Nasal cavity respiratory epithelium epithelial cell of viscerocranial mucosa (primary cell): ENCODE measurements around the gene MRPS26. TPM values are rescaled to one million over a fixed set of nuclear protein-coding genes. Genes with fewer than 3 reads are reported as not detected.

Experiments used
- total RNA-seq: library from RNA; depleted of rRNA; stranded (reverse); fragments of >200 nt; gene quantifications from 2 replicates; pipeline ENCODE4 v1.2.3, GENCODE V29; 2014

MRPS26 gene
- total RNA-seq, result 46.5 and 72.8 TPM in 2 replicates

DNA sequence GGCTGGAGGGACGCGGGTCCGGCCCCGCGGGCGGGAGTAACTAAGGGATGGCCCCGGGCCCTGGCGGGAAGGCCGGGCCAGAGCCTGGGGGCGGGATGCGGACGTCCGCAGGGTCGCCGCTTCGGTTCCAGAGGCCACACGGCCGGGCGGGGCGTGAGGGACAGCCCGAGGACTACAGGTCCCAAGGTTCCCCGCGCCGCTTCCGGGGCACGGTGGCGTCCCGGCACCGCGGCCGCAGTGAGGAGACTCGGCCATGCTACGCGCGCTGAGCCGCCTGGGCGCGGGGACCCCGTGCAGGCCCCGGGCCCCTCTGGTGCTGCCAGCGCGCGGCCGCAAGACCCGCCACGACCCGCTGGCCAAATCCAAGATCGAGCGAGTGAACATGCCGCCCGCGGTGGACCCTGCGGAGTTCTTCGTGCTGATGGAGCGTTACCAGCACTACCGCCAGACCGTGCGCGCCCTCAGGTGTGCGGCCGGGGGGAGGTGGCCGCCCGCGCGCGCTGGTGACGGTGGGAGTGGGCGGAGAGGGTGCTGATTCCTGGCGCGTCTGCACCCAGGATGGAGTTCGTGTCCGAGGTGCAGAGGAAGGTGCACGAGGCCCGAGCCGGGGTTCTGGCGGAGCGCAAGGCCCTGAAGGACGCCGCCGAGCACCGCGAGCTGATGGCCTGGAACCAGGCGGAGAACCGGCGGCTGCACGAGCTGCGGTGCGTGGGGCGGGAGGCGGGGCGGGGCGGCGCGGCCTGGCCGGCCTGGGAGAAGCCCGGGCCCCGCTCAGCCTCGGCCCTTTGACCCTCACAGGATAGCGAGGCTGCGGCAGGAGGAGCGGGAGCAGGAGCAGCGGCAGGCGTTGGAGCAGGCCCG lies at the start of gene MRPS26:
TSS of gene MRPS26 (plus strand) at position 237 of the 861 bp plus-strand sequence. CDS start at position 254, 17 bp downstream.

DNA sequence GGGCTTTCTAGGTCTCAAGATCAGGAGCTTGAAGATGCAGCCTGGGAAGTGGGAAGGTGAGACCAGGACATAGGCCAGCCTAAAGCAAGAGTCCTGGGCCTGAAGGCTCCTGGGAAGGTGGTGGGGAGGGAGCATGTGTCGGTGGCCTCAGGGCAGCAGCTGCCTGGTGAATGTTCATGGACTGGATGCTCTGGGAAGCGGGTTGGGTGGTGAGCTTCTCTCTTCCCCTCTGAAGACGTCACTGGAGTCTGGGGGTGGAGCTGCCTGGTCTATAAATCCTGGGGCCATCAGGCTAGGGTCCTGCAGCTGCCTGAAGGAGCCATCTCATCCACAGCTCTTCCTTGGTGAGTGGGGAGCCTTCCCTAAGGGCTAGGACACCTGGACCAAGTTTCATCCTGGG lies 2.5 kb upstream of the MRPS26 start, which contains the start of gene GNRH2:
TSS of gene GNRH2 (plus strand) at position 301 of the 400 bp plus-strand sequence. CDS start 793 bp downstream, outside the sequence.

DNA sequence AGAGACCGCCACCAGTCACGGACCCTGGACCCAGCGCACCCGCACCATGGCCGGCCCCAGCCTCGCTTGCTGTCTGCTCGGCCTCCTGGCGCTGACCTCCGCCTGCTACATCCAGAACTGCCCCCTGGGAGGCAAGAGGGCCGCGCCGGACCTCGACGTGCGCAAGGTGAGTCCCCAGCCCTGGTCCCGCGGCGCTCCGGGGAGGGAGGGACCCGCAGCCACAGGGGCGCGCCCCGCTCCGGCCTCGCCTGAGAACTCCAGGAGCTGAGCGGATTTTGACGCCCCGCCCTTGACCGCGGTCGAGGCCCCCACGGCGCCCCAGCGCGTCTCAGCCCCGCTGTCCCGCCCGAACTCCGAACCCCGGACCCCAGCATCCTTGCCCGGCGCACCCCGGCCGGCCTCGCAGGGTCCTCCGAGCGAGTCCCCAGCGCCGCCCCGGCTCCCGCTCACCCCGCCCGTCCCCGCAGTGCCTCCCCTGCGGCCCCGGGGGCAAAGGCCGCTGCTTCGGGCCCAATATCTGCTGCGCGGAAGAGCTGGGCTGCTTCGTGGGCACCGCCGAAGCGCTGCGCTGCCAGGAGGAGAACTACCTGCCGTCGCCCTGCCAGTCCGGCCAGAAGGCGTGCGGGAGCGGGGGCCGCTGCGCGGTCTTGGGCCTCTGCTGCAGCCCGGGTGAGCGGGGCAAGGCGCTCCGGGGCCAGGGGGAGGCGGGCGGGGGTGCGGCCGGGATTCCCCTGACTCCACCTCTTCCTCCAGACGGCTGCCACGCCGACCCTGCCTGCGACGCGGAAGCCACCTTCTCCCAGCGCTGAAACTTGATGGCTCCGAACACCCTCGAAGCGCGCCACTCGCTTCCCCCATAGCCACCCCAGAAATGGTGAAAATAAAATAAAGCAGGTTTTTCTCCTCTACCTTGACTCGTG lies 26.0 kb downstream of the MRPS26 start, which contains the start of gene OXT:
TSS of gene OXT (plus strand) at position 11 of the 920 bp plus-strand sequence. CDS start at position 47, 36 bp downstream.

DNA sequence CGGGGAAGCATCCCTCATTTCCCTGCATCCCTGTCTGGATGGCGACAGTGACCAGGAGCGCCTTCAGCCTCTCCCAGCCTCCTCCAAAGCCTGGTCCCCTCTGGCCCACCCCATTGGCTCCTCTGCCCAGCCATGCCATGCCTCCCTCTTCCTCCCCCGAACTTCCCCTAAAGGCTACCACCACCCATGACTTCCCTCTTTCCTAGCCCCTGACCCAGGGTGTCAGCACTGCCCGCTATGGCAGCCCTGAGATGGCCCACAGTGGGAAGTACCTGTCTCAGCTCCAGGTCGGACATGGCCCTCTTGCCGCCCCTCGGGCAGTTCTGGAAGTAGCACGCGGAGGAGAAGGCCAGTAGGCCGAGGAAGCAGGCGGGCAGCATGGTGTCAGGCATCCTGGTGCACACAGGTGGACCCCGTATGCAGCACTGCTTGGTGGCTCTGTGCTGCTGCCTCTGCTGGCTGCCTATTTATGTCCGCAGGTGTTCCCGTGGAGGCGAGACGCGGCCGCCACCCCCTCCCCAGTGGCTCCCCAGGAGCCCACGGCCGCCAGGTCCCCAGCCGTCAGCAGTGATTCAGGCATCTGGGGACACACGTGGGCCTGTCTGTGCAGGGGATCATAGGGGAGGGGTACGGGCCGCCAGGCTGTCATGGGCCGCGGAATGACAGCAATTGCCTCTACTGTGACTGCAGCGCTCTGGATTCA lies 38.6 kb downstream of the MRPS26 start, which contains the start of gene AVP:
TSS of gene AVP (minus strand) at position 442 of the 703 bp plus-strand sequence. CDS start at position 392, 50 bp downstream.

Other genes starting within 250 kb of the MRPS26 start
- not detected in 2 replicates for gene CPXM1, start 245.4 kb upstream of the MRPS26 start, total RNA-seq
- not detected in 2 replicates for gene C20orf141, start 231.1 kb upstream of the MRPS26 start, total RNA-seq
- gene TMEM239, start 229.7 kb upstream of the MRPS26 start, total RNA-seq, result not detected in 2 replicates
- gene PCED1A, start 205.4 kb upstream of the MRPS26 start, total RNA-seq, result 15.0 and 16.9 TPM in 2 replicates
- gene VPS16, start 205.3 kb upstream of the MRPS26 start, total RNA-seq, result 22.9 and 25.3 TPM in 2 replicates
- gene PTPRA, start 172.6 kb upstream of the MRPS26 start, total RNA-seq, result 26.7 and 45.3 TPM in 2 replicates
- gene GNRH2, start 2.4 kb upstream of the MRPS26 start, total RNA-seq, result 0.14 TPM in 1 of 2 replicates, not detected in the other
- not detected in 2 replicates for gene OXT, start 25.6 kb downstream of the MRPS26 start, total RNA-seq
- not detected in 2 replicates for gene AVP, start 38.7 kb downstream of the MRPS26 start, total RNA-seq
- gene FASTKD5, start 113.8 kb downstream of the MRPS26 start, total RNA-seq, result 15.4 and 23.8 TPM in 2 replicates
- gene UBOX5, start 113.8 kb downstream of the MRPS26 start, total RNA-seq, result 2.4 TPM in 2 replicates
- 13.5 and 14.4 TPM in 2 replicates for gene LZTS3, start 127.5 kb downstream of the MRPS26 start, total RNA-seq
- 43.7 and 45.3 TPM in 2 replicates for gene DDRGK1, start 158.6 kb downstream of the MRPS26 start, total RNA-seq
- gene ITPA, start 163.4 kb downstream of the MRPS26 start, total RNA-seq, result 20.7 and 35.2 TPM in 2 replicates
- 4.1 and 5.1 TPM in 2 replicates for gene SLC4A11, start 193.1 kb downstream of the MRPS26 start, total RNA-seq